CD8-positive, alpha-beta memory T cell (primary cell): ENCODE data around the gene SDCCAG8. TPM values are rescaled to one million over a fixed set of nuclear protein-coding genes. Genes with fewer than 3 reads are reported as not detected.

Source experiments
- CTCF ChIA-PET: fragments of 350-600 bp; sonication (Branson Sonifier 250); formaldehyde crosslinking; loops from one replicate; lab custom pipeline; 2021; ENCODE audit warnings: antibody characterized with exemption; lab: Charles Lee
- POLR2A ChIA-PET: fragments of 350-600 bp; sonication (Branson Sonifier 250); formaldehyde crosslinking; loops from one replicate; lab custom pipeline; 2021; ENCODE audit warnings: antibody characterized with exemption; lab: Charles Lee
- DNase-seq, 5 donors: peaks; one replicate each; pipeline versions ENCODE4 v3.0.0 to v3.0.0-alpha.2; 2020 to 2022; ENCODE audit warnings: mixed read lengths in 1 of 5
- H3K27ac ChIP-seq: one replicate; pipeline ENCODE4 v1.7.0; 2013; ENCODE audit warnings: low read depth, mild to moderate bottlenecking, low read length, moderate library complexity
- H3K27me3 ChIP-seq: 2 replicates; pipeline ENCODE4 v1.7.0; 2013; ENCODE audit warnings: low read length, mild to moderate bottlenecking; ENCODE audit not compliant: insufficient read depth, poor library complexity, severe bottlenecking
- H3K36me3 ChIP-seq: 2 replicates; pipeline ENCODE4 v1.7.0; 2013; ENCODE audit warnings: mild to moderate bottlenecking, low read length, moderate library complexity; ENCODE audit not compliant: insufficient read depth
- H3K4me1 ChIP-seq: 2 replicates; pipeline ENCODE4 v1.7.0; 2013; ENCODE audit warnings: mild to moderate bottlenecking, low read length, moderate library complexity; ENCODE audit not compliant: insufficient read depth
- H3K4me3 ChIP-seq: 2 replicates; pipeline ENCODE4 v1.7.0; 2013; ENCODE audit warnings: mild to moderate bottlenecking, low read length
- H3K9me3 ChIP-seq: 2 replicates; pipeline ENCODE4 v1.7.0; 2013; ENCODE audit warnings: mild to moderate bottlenecking, low read length
- H3K27ac Mint-ChIP-seq, 8 donors: one replicate each; pipeline ENCODE4 v1.8.0; 2020 to 2021; ENCODE audit warnings: mixed read lengths in 8 of 8, mild to moderate bottlenecking in 6 of 8, inconsistent platforms in 3 of 8, moderate library complexity in 3 of 8
- H3K27me3 Mint-ChIP-seq, 2 donors: one replicate each; pipeline ENCODE4 v1.8.0; 2020 to 2021; ENCODE audit warnings: mixed read lengths in 2 of 2, mild to moderate bottlenecking in 1 of 2, moderate library complexity in 1 of 2
- H3K36me3 Mint-ChIP-seq, 3 donors: one replicate each; pipeline ENCODE4 v1.8.0; 2020 to 2021; ENCODE audit warnings: mixed read lengths in 3 of 3, inconsistent platforms in 1 of 3, mild to moderate bottlenecking in 1 of 3
- H3K4me1 Mint-ChIP-seq, 3 donors: one replicate each; pipeline ENCODE4 v1.8.0; 2020 to 2021; ENCODE audit warnings: mixed read lengths in 3 of 3, inconsistent platforms in 1 of 3, mild to moderate bottlenecking in 1 of 3
- H3K4me3 Mint-ChIP-seq, 7 donors: one replicate each; pipeline ENCODE4 v1.8.0; 2020 to 2021; ENCODE audit warnings: mixed read lengths in 7 of 7, mild to moderate bottlenecking in 6 of 7, moderate library complexity in 4 of 7, inconsistent platforms in 2 of 7
- H3K9me3 Mint-ChIP-seq, 5 donors: one replicate each; pipeline ENCODE4 v1.8.0; 2020 to 2022; ENCODE audit warnings: mixed read lengths in 5 of 5, mild to moderate bottlenecking in 3 of 5, moderate library complexity in 2 of 5, inconsistent platforms in 1 of 5
- polyA plus RNA-seq: library from polyadenylated mRNA; unstranded; fragments of 300-500 nt; fragmentation: Illumina TruSeq; gene quantifications from one replicate; pipeline ENCODE4 v1.2.3, GENCODE V29; 2021
- total RNA-seq, 2 experiments: library from RNA; stranded (reverse); gene quantifications; one replicate each; pipeline ENCODE4 v1.2.3, GENCODE V29; 2021

Gene SDCCAG8
- total and polyA plus RNA-seq, 3 experiments from 2014 or later, result 17.8 to 22.3 (median 18.3) TPM

DNA sequence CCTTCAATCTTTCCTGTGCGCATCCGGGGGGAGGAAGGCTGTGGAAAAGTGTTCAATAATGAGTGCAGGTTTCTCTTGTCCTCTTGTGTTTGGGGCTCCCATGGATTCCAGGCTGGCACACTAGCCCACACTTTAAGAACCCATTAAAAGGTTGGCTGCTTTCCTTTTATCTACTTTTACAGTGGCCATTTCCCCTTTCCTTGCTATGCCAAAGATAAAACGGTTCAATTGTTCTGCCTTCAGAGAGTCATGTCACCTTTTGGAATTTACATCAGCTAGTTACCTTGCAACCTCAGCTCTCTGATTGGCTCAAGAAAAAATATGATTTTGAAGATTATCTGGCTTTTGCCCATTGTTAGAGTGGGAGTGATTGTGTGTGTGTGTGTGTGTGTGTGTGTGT is 182.3 kb downstream of the SDCCAG8 start:
- no peak overlapping the region for H3K4me3 ChIP-seq
- ChIA-PET CTCF (no interaction called here), POLR2A (no interaction called here)
- H3K27ac ChIP-seq, result no peak overlapping the region
- no peaks in the 10 kb centered on the region for H3K9me3 ChIP-seq
- no peaks in the 10 kb centered on the region for H3K4me1 ChIP-seq
- no peaks in the 10 kb centered on the region for H3K9me3 Mint-ChIP-seq
- no peaks in the 10 kb centered on the region for H3K36me3 ChIP-seq
- H3K36me3 Mint-ChIP-seq, result peaks cover 4 to 8% (median 4%) of the 10 kb centered on the region in 3 donors
- H3K4me3 Mint-ChIP-seq, result no peak overlapping the region
- no peaks in the 10 kb centered on the region for H3K27me3 ChIP-seq
- no peak overlapping the region for H3K27ac Mint-ChIP-seq
- H3K4me1 Mint-ChIP-seq, result no peaks in the 10 kb centered on the region
- no peaks in the 10 kb centered on the region for H3K27me3 Mint-ChIP-seq
- no peak for DNase-seq

DNA sequence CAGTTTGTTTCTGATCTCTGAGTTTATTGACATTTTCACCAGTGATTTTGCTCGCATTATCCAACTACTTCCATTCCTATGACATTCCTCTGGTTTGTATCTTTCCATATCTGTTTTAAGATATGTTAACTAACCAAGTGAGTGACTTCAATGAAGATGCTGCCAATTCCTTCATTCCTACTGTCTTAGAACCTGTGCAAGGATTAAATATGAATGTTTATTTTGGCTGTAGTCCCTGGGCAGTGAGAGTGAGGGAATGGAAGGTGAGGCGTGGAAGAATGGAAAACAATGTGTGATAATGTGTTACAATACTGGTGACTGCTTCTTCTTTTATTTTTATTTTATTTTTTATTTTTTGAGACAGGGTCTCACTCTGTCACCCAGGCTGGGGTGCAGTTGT is 183.0 kb downstream of the SDCCAG8 start:
- Histone ChIP-seq H3K4me3 (no peak overlapping the region), H3K4me1 (no peaks in the 10 kb centered on the region), H3K27me3 (no peaks in the 10 kb centered on the region), H3K9me3 (no peaks in the 10 kb centered on the region), H3K27ac (no peak overlapping the region), H3K36me3 (no peaks in the 10 kb centered on the region)
- H3K4me1 Mint-ChIP-seq, result no peaks in the 10 kb centered on the region
- no peak overlapping the region for H3K4me3 Mint-ChIP-seq
- no peaks in the 10 kb centered on the region for H3K27me3 Mint-ChIP-seq
- no peak for DNase-seq
- peaks cover 4 to 8% (median 4%) of the 10 kb centered on the region in 3 donors for H3K36me3 Mint-ChIP-seq
- ChIA-PET CTCF (no interaction called here), POLR2A (no interaction called here)
- no peaks in the 10 kb centered on the region for H3K9me3 Mint-ChIP-seq
- no peak overlapping the region for H3K27ac Mint-ChIP-seq

- Histone ChIP-seq H3K4me3 (no peak overlapping the region), H3K27ac (no peak overlapping the region), H3K4me1 (no peaks in the 10 kb centered on the region), H3K27me3 (no peaks in the 10 kb centered on the region), H3K36me3 (no peaks in the 10 kb centered on the region), H3K9me3 (no peaks in the 10 kb centered on the region)
- Mint-ChIP-seq H3K4me1 (no peaks in the 10 kb centered on the region), H3K36me3 (peaks cover 4 to 8% (median 4%) of the 10 kb centered on the region in 3 donors), H3K27ac (no peak overlapping the region), H3K4me3 (no peak overlapping the region), H3K9me3 (no peaks in the 10 kb centered on the region), H3K27me3 (no peaks in the 10 kb centered on the region)
- ChIA-PET CTCF (no interaction called here), POLR2A (no interaction called here)
- no peak for DNase-seq
Observed at GRCh38 chr1:243440406-243440805, 184.6 kb downstream of the SDCCAG8 start.

DNA sequence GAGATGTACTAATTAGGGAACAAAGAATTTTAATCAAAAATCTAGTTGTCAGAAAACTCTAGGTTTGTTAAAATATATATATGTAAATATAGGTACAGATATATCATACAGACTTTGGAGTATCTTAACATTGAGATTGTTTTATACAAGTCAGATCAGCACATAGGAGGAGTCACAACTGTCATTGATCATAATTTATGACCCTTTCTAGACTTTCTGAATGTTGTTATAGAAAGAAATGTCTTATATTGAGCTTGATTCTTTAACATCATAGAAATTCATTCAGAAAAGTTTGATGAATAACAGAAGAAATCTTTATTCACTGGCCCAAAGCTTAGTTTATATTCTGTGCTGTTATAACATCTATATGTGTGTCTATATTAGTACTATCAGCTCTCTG is 185.8 kb downstream of the SDCCAG8 start:
- Histone ChIP-seq H3K36me3 (no peaks in the 10 kb centered on the region), H3K9me3 (no peaks in the 10 kb centered on the region), H3K27ac (no peak overlapping the region), H3K4me3 (no peak overlapping the region), H3K27me3 (no peaks in the 10 kb centered on the region), H3K4me1 (no peaks in the 10 kb centered on the region)
- Mint-ChIP-seq H3K9me3 (no peaks in the 10 kb centered on the region), H3K27me3 (no peaks in the 10 kb centered on the region), H3K4me1 (no peaks in the 10 kb centered on the region), H3K4me3 (no peak overlapping the region), H3K36me3 (peaks cover 0 to 11% (median 4%) of the 10 kb centered on the region in 3 donors), H3K27ac (no peak overlapping the region)
- ChIA-PET CTCF (no interaction called here), POLR2A (no interaction called here)
- DNase-seq, result no peak

DNA sequence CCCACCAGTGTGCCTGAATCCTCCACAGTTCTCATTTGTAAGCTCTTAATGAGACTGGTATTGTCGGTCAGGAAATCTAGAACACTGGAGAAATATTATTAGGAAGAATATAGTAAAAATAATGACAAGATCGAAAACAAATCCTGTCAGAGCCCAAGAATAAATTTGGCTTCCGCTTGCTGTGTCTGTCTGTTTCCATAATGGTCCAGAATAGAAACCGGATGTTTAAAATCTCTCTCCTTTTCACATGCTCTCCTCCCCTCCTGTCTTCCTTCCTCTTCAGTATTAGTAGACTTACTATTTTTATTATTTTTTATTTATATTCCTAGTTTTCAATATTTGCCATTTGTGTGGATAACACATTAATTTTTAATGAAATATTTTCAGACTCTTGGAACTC is 187.7 kb downstream of the SDCCAG8 start:
- H3K4me3 ChIP-seq, result no peak overlapping the region
- CTCF ChIA-PET, result no interaction called here
- no peaks in the 10 kb centered on the region for H3K27me3 ChIP-seq
- H3K27ac Mint-ChIP-seq, result no peak overlapping the region
- H3K9me3 ChIP-seq, result no peaks in the 10 kb centered on the region
- no peaks in the 10 kb centered on the region for H3K4me1 ChIP-seq
- H3K27me3 Mint-ChIP-seq, result no peaks in the 10 kb centered on the region
- H3K36me3 Mint-ChIP-seq, result peaks cover 0 to 6% (median 4%) of the 10 kb centered on the region in 3 donors
- no peak overlapping the region for H3K4me3 Mint-ChIP-seq
- no peak for DNase-seq
- no peaks in the 10 kb centered on the region for H3K36me3 ChIP-seq
- POLR2A ChIA-PET, result no interaction called here
- no peak overlapping the region for H3K27ac ChIP-seq
- H3K9me3 Mint-ChIP-seq, result no peaks in the 10 kb centered on the region
- H3K4me1 Mint-ChIP-seq, result peaks cover 0 to 3% (median 0%) of the 10 kb centered on the region in 3 donors

DNA sequence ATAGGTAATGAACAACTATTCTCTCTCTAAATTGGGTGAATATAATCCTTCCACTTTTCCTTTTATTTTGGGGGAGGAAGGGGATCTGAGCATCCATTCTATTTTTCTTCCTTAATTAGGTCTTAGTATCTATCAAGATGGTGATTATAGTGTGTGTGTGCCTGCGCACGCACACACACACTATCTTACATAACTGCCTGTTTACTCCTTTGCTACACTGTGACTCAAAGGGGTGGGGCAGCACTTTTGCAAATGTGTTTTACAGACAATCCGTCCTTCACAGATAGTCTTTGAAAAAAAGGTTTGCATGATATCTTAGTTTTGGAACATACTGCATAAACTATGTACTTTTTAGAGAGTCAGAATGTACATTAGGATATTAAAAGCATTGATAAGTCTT is 191.5 kb downstream of the SDCCAG8 start:
- H3K4me1 Mint-ChIP-seq, result peaks cover 0 to 3% (median 0%) of the 10 kb centered on the region in 3 donors
- no peak overlapping the region for H3K4me3 Mint-ChIP-seq
- ChIA-PET CTCF (no interaction called here), POLR2A (no interaction called here)
- no peaks in the 10 kb centered on the region for H3K9me3 Mint-ChIP-seq
- Histone ChIP-seq H3K4me3 (no peak overlapping the region), H3K27ac (no peak overlapping the region), H3K36me3 (no peaks in the 10 kb centered on the region), H3K27me3 (no peaks in the 10 kb centered on the region), H3K9me3 (no peaks in the 10 kb centered on the region), H3K4me1 (no peaks in the 10 kb centered on the region)
- no peaks in the 10 kb centered on the region for H3K27me3 Mint-ChIP-seq
- DNase-seq, result no peak
- H3K27ac Mint-ChIP-seq, result no peak overlapping the region
- H3K36me3 Mint-ChIP-seq, result peaks cover 0 to 20% (median 9%) of the 10 kb centered on the region in 3 donors

DNA sequence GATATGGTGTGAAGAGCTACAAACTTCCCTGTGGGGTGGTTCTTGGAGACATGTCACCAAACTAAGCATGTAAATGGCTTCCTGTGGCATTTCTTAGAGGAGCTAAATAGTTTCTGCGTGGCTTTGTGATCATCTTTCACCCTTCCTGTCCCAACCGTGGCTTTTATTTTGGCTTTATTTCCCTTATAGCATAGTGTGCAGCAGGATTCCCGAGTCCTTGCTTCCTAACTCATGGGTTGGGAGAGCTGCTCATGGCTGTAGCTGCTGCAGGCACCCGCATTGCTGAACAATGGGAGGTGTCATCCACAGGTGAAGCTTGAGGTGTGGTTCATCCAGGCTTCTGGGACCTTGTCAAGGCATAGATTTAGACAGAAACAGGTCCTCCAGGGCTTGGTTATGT is 192.0 kb downstream of the SDCCAG8 start:
- Histone ChIP-seq H3K9me3 (no peaks in the 10 kb centered on the region), H3K27me3 (no peaks in the 10 kb centered on the region), H3K27ac (no peak overlapping the region), H3K4me1 (no peaks in the 10 kb centered on the region), H3K4me3 (no peak overlapping the region), H3K36me3 (no peaks in the 10 kb centered on the region)
- DNase-seq, result peak in 1 of 5 donors; percentile 43
- peaks cover 0 to 20% (median 9%) of the 10 kb centered on the region in 3 donors for H3K36me3 Mint-ChIP-seq
- ChIA-PET POLR2A (no interaction called here), CTCF (no interaction called here)
- no peaks in the 10 kb centered on the region for H3K27me3 Mint-ChIP-seq
- peaks cover 0 to 3% (median 0%) of the 10 kb centered on the region in 3 donors for H3K4me1 Mint-ChIP-seq
- no peaks in the 10 kb centered on the region for H3K9me3 Mint-ChIP-seq
- no peak overlapping the region for H3K4me3 Mint-ChIP-seq
- H3K27ac Mint-ChIP-seq, result peak overlapping the region in 1 of 8 donors; percentile 39

DNA sequence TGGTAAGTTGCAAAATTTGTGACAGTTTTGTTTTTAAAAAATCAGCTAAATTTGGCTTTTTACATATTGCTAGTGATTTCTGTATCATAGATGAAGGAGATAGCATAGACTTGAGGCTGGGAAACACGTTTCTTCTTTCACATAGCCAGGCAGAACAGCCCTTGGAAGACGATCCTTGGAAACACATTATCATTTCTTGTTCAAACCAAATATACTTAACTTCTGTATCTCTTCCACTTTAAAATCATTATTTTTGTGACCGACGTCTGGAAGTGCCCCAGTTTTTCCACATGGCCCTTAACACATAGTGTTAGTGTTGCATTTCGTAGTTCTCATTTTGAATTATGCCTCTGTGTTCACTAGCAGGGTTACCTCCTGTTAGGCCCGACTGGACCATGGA is 193.5 kb downstream of the SDCCAG8 start:
- CTCF ChIA-PET, result interaction anchor here (2.0 kb wide), 1 partner anchor 9 kb away, joined by 4 read pairs; no protein-coding TSS in a partner anchor

More for the DNA sequence above, 193.5 kb downstream of the SDCCAG8 start:
- no peak overlapping the region for H3K4me3 ChIP-seq
- no peaks in the 10 kb centered on the region for H3K4me1 ChIP-seq
- no peak overlapping the region for H3K27ac ChIP-seq
- no peaks in the 10 kb centered on the region for H3K27me3 ChIP-seq
- POLR2A ChIA-PET, result no interaction called here
- Mint-ChIP-seq H3K27me3 (no peaks in the 10 kb centered on the region), H3K9me3 (no peaks in the 10 kb centered on the region), H3K36me3 (peaks cover 0 to 20% (median 10%) of the 10 kb centered on the region in 3 donors), H3K4me3 (peak overlapping the region in 1 of 7 donors; percentile 45), H3K4me1 (peaks cover 0 to 3% (median 0%) of the 10 kb centered on the region in 3 donors), H3K27ac (peak overlapping the region in 1 of 8 donors; percentile 35)
- DNase-seq, result no peak
- H3K9me3 ChIP-seq, result no peaks in the 10 kb centered on the region
- H3K36me3 ChIP-seq, result no peaks in the 10 kb centered on the region
